ENCODE data around the gene CHD2.
"Not testable (repeated sequence)": the region's sequence is repeated elsewhere in the genome, so short reads cannot be mapped to it uniquely, and the experiment has no call there.

CHD2 gene

GRCh38 chr15:93035953-93036810 is 136.1 kb downstream of the CHD2 start:
- DNase-seq (ENCODE audit: low read depth), result peak; percentile 56

DNA sequence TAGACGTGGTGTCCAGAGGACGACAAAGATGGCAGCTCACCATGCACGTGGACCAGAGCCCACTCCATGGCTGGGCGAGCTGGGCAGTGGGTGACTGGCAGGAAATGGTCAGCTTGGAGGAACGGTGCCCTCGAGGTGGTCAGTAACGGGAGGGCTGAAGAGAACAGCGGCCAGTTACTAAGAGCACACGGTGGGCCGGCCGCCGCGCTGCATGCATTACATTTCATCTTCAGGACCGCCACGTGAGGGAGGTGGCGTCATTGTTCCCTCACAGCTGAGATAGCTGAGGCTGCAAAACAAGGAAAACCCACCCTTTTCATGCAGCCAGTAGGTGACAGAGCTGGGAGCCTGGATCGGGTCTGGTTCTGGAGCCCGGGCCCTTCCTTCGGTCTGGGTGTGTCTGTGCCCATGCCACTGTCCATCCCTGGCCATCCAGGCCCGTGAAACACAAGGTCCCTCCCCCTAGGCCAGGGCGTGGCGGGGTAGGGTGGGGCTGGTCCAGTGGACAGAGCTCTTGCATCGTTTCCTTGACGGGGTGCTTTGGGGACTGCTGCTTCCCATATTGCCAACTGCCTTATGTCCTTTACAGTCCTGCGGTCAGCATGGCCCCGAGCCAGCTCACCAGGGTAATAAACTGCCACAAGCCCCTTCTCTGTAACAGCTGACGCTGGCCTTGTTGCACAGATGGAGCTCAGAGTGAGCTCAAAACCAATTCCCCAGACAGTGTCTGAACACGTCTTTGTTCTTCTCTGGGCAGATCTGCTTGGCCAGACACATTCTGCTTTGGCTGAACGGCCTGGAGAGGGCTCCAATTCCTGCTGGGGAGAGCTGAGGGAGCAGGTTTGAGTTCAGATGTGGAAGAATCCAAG is 137.1 kb downstream of the CHD2 start:
- no peak for DNase-seq (ENCODE audit: low read depth)

GRCh38 chr15:93037820-93038705 is 137.9 kb downstream of the CHD2 start:
- no peak for DNase-seq (ENCODE audit: low read depth)

DNA sequence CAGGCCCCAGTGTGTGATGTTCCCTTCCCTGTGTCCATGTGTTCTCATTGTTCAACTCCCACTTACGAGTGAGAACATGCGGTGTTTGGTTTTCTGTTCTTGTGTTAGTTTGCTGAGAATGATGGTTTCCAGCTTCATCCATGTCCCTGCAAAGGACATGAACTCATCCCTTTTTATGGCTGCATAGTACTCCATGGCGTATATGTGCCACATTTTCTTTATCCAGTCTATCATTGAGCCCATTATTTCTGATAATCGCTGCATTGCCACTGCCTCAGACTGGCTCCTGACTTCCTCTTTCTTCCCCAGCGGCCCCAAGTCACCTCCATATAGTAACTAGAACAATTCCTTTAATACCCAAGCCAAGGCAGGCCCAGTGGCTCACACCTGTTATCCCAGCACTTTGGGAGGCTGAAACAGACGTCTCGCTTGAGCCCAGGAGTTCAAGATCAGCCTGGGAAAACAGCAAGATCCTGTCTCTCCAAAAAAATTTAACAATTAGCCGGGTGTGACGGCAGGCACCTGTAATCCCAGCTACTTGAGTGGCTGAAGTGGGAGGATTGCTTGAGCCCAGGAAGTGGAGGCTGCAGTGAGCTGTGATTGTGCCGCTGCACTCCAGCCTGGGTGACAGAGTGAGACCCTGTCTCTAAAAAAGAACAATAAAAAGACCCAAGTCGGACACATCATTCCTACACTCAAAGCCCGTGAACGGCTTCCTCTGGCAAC is 139.6 kb downstream of the CHD2 start:
- DNase-seq (ENCODE audit: low read depth), result not testable (repeated sequence)

DNA sequence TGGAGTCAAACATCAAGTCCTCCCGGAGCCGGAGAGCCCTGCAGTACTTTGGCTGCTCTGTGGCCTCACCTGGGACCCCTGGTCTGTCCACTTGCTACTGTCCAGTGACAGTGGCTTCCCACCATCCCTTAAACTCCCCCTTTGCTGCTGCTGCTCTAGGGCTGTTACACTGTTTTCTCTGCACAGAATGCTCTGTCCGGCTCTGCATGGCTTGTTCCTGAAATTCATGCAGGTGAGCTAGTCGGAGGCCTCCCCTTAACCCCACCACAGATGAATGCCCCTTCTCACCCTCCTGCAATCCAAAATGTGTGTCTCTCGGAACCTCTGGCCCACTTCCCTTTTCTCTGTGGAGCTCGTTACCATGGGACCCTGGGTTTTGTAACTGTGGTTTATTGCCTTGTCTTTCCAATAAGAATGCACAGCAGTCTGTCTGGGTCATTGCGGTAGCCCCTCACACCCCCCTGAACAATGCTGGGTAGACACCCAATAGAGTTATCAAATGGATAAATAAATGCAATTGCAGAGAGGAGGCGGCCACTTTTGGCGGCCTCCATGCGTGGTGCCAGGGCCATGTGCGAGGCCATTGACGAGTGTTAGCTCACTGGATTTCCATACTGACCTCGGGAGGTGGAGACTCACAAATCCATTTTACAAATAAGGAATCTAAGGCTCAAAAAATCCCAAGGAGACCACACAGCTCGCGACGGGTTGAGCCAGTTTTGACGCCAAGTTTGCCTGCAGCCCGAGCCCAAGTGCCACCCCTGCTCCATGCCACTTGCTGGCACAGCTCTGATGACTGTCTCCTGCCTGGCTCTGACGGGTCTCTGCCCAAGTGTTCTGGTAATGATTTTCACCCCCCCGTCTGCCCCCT is 140.4 kb downstream of the CHD2 start:
- no peak for DNase-seq (ENCODE audit: low read depth)

- no peak for DNase-seq (ENCODE audit: low read depth)
These were observed 141.0 kb downstream of the CHD2 start for GRCh38 chr15:93041159-93041547.

DNA sequence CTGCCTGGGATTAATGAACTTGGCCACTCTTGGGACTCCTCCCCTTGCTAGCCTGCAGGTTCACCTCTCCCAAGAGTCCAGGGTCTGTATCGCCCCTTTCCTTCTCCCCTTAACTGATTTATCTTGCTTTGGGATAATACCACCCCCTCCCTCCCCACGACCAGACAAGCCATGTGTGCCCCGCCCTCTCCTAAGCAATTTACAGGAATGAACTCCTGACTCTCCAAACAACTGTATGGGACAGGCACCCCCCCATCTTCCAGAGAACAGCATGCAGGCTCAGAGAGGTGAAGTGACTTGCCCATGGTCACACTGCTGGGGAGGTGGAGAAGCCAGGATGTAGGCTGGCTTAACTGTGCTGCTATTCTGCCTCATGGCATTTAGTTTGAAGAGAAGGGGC is 142.1 kb downstream of the CHD2 start:
- DNase-seq (ENCODE audit: low read depth), result no peak

DNA sequence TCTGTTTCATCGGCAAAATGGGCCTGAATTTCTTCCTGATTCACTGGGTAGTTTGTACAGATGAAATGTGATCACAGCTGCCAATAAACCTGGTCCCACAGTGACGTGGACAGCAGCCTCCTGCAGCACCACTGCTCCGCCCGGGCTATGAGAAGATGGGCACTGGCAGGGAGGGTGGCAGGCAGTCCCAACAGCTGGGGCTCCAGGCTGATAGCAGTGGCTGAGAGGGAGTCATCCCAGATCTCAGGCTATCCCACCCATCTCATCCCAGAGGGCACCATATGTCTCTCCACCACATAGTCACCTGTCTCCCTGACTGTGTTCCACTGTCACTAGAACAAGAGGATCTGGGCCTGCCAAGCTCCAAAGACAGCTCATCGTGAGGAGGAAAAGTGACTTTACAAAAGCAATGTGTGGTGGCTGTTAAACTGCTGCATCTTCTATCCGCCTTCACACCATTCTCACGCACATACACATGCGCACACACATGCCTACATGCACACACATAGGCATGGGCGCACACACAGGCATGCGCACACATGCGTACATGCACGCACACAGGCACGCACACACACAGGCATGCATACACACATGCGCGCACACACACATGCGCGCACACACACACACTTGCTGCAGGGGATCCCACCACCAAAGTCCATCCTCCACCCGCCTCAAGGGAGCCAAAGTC is 142.7 kb downstream of the CHD2 start:
- no peak for DNase-seq (ENCODE audit: low read depth)

- no peak for DNase-seq (ENCODE audit: low read depth)
These were observed 143.6 kb downstream of the CHD2 start for GRCh38 chr15:93043621-93044300.

GRCh38 chr15:93044301-93045190 is 144.4 kb downstream of the CHD2 start:
- DNase-seq (ENCODE audit: low read depth), result no peak

- DNase-seq (ENCODE audit: low read depth), result no peak
These were observed 145.2 kb downstream of the CHD2 start for GRCh38 chr15:93045191-93045785.

DNA sequence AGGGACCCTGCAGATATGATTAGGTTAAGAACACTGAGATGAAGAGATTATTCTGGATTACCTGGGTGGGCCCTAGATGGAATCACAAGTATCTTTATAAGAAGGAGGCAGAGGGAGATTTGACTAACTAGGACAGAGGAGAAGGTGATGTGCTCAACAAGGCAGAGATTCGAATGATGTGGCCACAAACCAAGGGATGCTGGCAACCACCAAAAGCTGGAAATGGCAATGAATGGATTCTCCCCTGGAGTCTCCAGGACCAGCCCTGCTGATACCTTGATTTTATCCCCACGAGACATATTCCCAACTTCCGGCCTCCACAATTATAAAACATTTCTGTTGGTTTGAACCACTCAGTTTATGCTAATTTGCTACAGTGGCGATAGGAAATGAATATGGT is 146.0 kb downstream of the CHD2 start:
- no peak for DNase-seq (ENCODE audit: low read depth)

DNA sequence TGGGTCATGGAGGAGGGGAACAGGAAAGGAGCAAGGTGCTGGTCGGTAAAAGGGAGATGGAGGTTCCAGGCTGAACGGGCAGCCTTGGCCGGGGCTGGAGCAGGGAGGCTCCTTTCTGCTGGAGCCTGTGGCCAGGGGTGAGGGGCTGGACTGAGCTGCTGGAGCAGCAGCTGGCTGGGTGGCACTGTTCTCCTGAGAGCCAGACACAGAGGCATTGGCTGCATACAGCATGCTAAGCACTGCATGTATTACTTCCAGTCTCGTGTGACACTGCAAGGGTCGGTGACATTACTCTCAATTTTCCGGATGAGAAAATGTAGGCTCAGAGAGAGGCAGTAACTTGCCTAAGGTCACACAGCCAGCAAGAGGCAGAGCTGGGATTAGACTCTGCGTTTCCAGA is 146.6 kb downstream of the CHD2 start:
- no peak for DNase-seq (ENCODE audit: low read depth)

GRCh38 chr15:93047621-93048425 is 147.7 kb downstream of the CHD2 start:
- no peak for DNase-seq (ENCODE audit: low read depth)

- DNase-seq (ENCODE audit: low read depth), result no peak
These were observed 148.2 kb downstream of the CHD2 start for GRCh38 chr15:93048426-93048721.

DNA sequence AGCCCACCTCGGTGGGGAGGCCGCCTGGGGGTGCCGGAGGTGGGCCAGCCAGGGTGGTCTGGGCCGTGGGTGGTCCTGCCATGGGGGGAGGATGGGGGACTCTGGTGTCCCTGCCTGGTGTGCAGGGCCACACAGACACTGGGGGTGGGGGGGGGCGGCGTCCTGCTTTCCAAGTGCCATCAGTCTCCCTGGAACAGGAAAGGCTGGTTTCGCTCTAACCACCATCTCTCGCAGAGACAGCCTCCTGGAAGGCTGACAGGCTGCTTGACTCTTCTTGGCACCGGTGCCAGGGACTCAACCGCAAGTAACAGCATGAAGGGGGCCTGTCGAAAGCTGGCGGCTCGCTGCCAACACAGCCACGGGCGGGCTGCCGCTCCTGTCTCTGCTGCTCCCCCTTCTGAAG is 148.6 kb downstream of the CHD2 start:
- DNase-seq (ENCODE audit: low read depth), result no peak

DNA sequence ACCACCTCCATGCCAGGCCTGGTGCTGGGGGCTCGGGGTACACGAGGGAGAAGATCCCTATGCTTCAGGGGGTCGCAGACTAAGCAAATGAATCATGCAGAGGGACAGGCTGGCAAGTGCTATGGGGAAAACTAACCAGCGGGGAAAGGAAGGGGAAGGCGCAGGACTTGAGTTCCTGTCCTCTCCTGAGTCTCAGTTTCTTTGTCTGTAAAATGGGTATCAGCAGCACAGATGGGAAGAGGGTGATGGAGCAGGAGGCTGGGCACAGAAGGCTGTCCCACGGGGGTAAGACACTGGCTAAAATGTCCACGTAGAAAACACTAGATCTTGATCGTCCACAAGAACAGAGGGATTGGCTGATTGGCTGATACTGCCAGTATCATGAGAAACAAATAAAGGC is 149.1 kb downstream of the CHD2 start:
- no peak for DNase-seq (ENCODE audit: low read depth)
